RKO (cell line): ENCODE results near the gene APOF.
A peak's percentile ranks its signal among the peaks of the same experiment; 100 is the strongest.
"Not testable (repeated sequence)": the region's sequence is repeated elsewhere in the genome, so short reads cannot be mapped to it uniquely, and the experiment has no call there.

Source experiments
- DNase-seq: peaks from one replicate; pipeline ENCODE4 v3.0.0-alpha.2; 2016; ENCODE audit warnings: low spot score

The APOF gene

GRCh38 chr12:56332512-56333196 is 30.0 kb downstream of the APOF start:
- DNase-seq = no peak

GRCh38 chr12:56330936-56331490 is 31.6 kb downstream of the APOF start:
- no peak for DNase-seq

DNA sequence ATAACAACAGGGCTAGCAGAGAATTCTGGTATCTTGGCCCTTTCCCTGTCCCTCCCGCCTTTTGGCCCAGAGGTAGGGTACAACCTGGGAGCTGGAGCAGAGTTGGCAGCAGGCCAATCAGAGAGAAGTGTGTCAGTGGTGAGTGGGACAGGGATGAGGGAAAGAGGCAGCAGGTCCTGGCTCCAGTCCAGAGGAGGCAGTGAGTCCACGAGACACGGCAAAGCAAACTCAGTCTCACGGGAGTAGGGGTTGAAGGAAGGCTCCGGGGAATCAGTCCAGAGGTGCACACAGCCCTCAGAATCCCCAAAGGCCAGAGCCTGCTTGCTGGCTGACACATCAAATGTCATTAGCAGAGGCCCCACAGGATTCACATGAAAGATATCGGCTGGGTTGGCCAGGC is 36.1 kb downstream of the APOF start:
- no peak for DNase-seq

DNA sequence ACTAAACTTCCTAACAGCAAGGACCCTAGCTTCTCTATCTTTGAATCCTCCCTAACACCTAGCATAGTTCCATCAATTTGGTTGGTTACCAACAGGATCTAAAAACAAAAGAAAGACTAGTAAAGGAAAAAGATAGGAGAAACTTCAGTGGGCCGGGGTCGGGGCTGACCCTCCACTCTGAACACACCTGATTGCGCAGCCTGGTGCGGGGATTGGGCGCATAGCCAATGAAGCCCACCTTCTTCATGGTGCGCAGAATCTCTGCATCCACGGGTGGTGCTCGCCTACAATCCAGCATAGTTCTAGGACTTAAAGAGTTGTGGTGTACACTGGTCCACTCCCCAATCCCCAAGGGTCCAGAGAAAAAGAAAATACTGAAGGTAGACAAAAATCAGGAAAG is 36.5 kb downstream of the APOF start:
- DNase-seq = no peak

DNA sequence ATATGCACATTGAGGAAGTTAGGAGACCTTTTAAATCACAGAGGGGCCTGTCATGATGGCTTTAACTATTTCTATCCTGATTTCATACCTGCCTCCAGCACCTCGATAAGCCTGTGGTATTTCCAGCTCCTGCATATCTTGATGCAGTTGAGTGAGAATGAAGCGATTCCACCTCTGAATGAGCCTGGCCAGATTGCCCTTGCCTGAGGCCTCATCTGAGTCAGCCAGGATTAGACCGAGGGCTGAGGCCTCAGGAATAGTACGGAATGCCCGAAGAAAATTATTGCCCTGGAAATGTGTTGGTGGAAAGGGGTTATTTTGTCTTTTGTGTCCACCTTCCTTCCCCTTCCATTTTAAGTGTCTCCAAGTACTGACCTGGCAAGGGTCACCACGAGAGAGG is 38.5 kb downstream of the APOF start:
- no peak for DNase-seq

GRCh38 chr12:56321610-56322009 is 41.0 kb downstream of the APOF start:
- DNase-seq = not testable (repeated sequence)

DNA sequence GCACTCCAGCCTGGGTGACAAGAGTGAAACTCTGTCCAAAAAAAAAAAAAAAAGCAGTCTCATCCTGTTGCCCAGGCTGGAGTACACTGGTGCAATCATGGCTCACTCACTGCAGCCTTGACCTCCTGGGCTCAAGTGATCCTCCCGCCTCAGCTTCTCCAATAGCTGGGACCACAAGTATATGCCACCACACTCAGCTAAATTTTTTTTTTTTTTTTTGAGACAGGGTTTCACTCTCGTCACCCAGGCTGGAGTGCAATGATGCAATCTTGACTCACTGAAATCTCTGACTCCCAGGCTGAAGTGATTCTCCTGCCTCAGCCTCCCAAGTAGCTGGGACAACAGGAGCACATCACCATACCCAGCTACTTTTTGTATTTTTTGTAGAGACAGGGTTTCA is 41.6 kb downstream of the APOF start:
- DNase-seq = peak; percentile 66

- no peak for DNase-seq
Measured at GRCh38 chr12:56317675-56318074, 45.0 kb downstream of the APOF start.

DNA sequence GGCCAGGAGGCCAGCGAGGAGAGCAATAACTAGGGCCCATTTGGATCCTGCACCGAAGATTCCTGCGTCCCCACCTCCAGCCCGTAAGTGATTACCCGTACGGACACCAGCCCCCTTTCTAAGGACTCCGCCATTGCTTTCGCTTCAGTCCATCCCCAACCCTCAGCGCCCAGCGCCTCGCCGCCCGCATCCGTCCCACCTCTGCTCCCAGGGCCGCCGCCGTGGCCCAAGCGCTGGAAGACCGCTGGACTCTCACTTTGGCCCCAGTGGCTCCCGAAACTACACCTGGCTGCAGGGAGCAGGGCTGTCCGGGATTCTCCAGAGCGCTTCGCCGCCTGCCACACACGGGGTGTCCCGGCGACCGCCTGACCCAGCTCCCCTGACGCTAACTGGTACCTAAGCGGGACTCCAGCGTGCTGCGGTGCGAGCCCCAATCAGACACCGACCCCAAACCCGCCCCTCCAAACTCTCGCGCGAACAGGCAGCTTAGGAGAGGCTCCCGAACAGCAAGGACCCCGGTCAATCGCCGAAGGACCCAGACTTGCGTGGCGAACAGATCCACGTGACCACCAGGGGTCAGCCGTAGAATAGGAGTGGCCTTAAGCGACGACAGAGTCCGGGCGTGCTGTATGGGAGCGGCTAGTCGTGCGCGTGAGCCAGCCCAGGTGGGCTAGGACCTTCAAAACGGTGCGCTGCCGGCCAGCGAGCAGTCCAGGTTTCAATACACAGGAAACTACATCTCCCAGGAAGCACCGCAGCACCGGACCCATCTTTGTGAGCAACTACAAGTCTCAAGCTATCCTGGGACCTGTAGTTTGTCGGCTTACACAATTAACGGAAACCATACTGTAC is 46.8 kb downstream of the APOF start, which contains the start of gene CNPY2:
Gene CNPY2, minus strand, starts transcription at position 367 of the 852 bp plus-strand sequence. CDS start 771 bp downstream, outside the sequence.
- peak; percentile 97 for DNase-seq

- peak; percentile 28 for DNase-seq
Measured at GRCh38 chr12:56315249-56315621, 47.4 kb downstream of the APOF start.

DNA sequence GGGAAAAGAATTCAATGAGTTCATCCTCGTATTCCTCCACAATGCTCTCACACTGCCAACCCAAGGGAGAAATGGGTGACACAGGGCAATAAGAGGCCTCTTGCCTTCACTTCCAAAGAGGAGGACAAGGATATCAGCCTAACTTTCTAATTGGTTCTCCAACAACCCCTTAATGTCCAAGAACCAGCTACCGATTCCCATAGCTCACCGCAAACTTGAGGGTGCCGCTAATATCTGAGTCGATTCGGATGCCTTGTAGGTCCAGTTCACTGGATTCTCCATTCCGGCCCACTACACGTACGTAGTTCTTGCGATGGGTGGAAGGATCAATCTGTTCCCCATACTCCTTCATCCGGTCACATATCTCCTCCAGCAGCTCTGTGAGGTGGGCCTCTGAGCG is 51.7 kb downstream of the APOF start:
- DNase-seq = no peak
